ENCODE results near the gene BTBD9. TPM values are rescaled to one million over a fixed set of nuclear protein-coding genes. Genes with fewer than 3 reads are reported as not detected.
A peak's percentile ranks its signal among the peaks of the same experiment; 100 is the strongest.

Gene BTBD9
- total and polyA plus RNA-seq, 4 experiments from 2014 or later, result 5.2 to 40.4 (median 32.3) TPM

GRCh38 chr6:38239719-38240451, 399.8 kb downstream of the BTBD9 start:
- no peaks in the 10 kb centered on the region for H3K27me3 Mint-ChIP-seq
- H3K9me3 Mint-ChIP-seq, result peaks cover 0 to 1% (median 0%) of the 10 kb centered on the region in 8 donors
- Histone ChIP-seq H3K27ac (ENCODE audit: low read depth, low read length) (no peak overlapping the region), H3K4me1 (ENCODE audit: insufficient read depth, low read length) (no peaks in the 10 kb centered on the region), H3K9me3 (ENCODE audit: control insufficient read depth in 1 of 2, low read length in 2 of 2) (no peaks in the 10 kb centered on the region), H3K36me3 (ENCODE audit: insufficient read depth, low read length) (no peaks in the 10 kb centered on the region), H3K4me3 (ENCODE audit: low read length in 2 of 2) (no peak overlapping the region), H3K27me3 (ENCODE audit: insufficient read depth, low read length) (no peaks in the 10 kb centered on the region)
- no peak for DNase-seq
- CTCF ChIA-PET (ENCODE audit: partially characterized antibody), result no interaction called here
- POLR2A ChIA-PET (ENCODE audit: partially characterized antibody), result no interaction called here
- intact Hi-C loops (cut with micrococcal nuclease), result no loop called here
- peaks cover 9 to 19% of the 10 kb centered on the region in 2 donors for H3K36me3 Mint-ChIP-seq
- H3K4me1 Mint-ChIP-seq, result peaks cover 0 to 3% (median 1%) of the 10 kb centered on the region in 4 donors
- no peak overlapping the region for H3K4me3 Mint-ChIP-seq
- no peak overlapping the region for H3K27ac Mint-ChIP-seq

- H3K27ac Mint-ChIP-seq, result no peak overlapping the region
- no peaks in the 10 kb centered on the region for H3K9me3 Mint-ChIP-seq
- Histone ChIP-seq H3K4me3 (ENCODE audit: low read length in 2 of 2) (no peak overlapping the region), H3K4me1 (ENCODE audit: insufficient read depth, low read length) (no peaks in the 10 kb centered on the region), H3K36me3 (ENCODE audit: insufficient read depth, low read length) (no peaks in the 10 kb centered on the region), H3K27ac (ENCODE audit: low read depth, low read length) (no peak overlapping the region), H3K9me3 (ENCODE audit: control insufficient read depth in 1 of 2, low read length in 2 of 2) (no peaks in the 10 kb centered on the region), H3K27me3 (ENCODE audit: insufficient read depth, low read length) (no peaks in the 10 kb centered on the region)
- CTCF ChIA-PET (ENCODE audit: partially characterized antibody), result no interaction called here
- DNase-seq, result no peak
- H3K36me3 Mint-ChIP-seq, result peaks cover 0 to 4% of the 10 kb centered on the region in 2 donors
- intact Hi-C loops (cut with micrococcal nuclease), result no loop called here
- no peaks in the 10 kb centered on the region for H3K27me3 Mint-ChIP-seq
- POLR2A ChIA-PET (ENCODE audit: partially characterized antibody), result no interaction called here
- H3K4me1 Mint-ChIP-seq, result peaks cover 0 to 3% (median 0%) of the 10 kb centered on the region in 4 donors
- no peak overlapping the region for H3K4me3 Mint-ChIP-seq
These were observed 403.1 kb downstream of the BTBD9 start for GRCh38 chr6:38236631-38237030.

- Histone ChIP-seq H3K4me1 (ENCODE audit: insufficient read depth, low read length) (no peaks in the 10 kb centered on the region), H3K9me3 (ENCODE audit: control insufficient read depth in 1 of 2, low read length in 2 of 2) (no peaks in the 10 kb centered on the region), H3K27me3 (ENCODE audit: insufficient read depth, low read length) (no peaks in the 10 kb centered on the region), H3K27ac (ENCODE audit: low read depth, low read length) (no peak overlapping the region), H3K4me3 (ENCODE audit: low read length in 2 of 2) (no peak overlapping the region), H3K36me3 (ENCODE audit: insufficient read depth, low read length) (no peaks in the 10 kb centered on the region)
- peaks cover 0 to 6% (median 0%) of the 10 kb centered on the region in 4 donors for H3K4me1 Mint-ChIP-seq
- no peaks in the 10 kb centered on the region for H3K27me3 Mint-ChIP-seq
- intact Hi-C loops (cut with micrococcal nuclease), result no loop called here
- ChIA-PET CTCF (ENCODE audit: partially characterized antibody) (no interaction called here), POLR2A (ENCODE audit: partially characterized antibody) (no interaction called here)
- DNase-seq, result no peak
- H3K9me3 Mint-ChIP-seq, result peaks cover 0 to 5% (median 0%) of the 10 kb centered on the region in 8 donors
- H3K4me3 Mint-ChIP-seq, result no peak overlapping the region
- H3K36me3 Mint-ChIP-seq, result peaks cover 0 to 8% of the 10 kb centered on the region in 2 donors
- H3K27ac Mint-ChIP-seq, result no peak overlapping the region
These were observed 404.6 kb downstream of the BTBD9 start for GRCh38 chr6:38234934-38235682.

- ChIA-PET CTCF (ENCODE audit: partially characterized antibody) (no interaction called here), POLR2A (ENCODE audit: partially characterized antibody) (no interaction called here)
- Mint-ChIP-seq H3K9me3 (peaks cover 0 to 5% (median 0%) of the 10 kb centered on the region in 8 donors), H3K27ac (peak overlapping the region in 1 of 7 donors; percentile 49), H3K36me3 (peaks cover 1 to 12% of the 10 kb centered on the region in 2 donors), H3K4me1 (peaks cover 0 to 3% (median under 1%) of the 10 kb centered on the region in 4 donors), H3K4me3 (no peak overlapping the region), H3K27me3 (no peaks in the 10 kb centered on the region)
- no peaks in the 10 kb centered on the region for H3K4me1 ChIP-seq (ENCODE audit: insufficient read depth, low read length)
- no peak for DNase-seq
- H3K36me3 ChIP-seq (ENCODE audit: insufficient read depth, low read length), result no peaks in the 10 kb centered on the region
- intact Hi-C loops (cut with micrococcal nuclease), result no loop called here
- no peak overlapping the region for H3K27ac ChIP-seq (ENCODE audit: low read depth, low read length)
- H3K27me3 ChIP-seq (ENCODE audit: insufficient read depth, low read length), result no peaks in the 10 kb centered on the region
- H3K9me3 ChIP-seq (ENCODE audit: control insufficient read depth in 1 of 2, low read length in 2 of 2), result no peaks in the 10 kb centered on the region
- H3K4me3 ChIP-seq (ENCODE audit: low read length in 2 of 2), result no peak overlapping the region
These were observed 405.6 kb downstream of the BTBD9 start for GRCh38 chr6:38234141-38234540.

GRCh38 chr6:38233161-38233791, 406.5 kb downstream of the BTBD9 start:
- H3K36me3 ChIP-seq (ENCODE audit: insufficient read depth, low read length), result no peaks in the 10 kb centered on the region
- no peaks in the 10 kb centered on the region for H3K4me1 ChIP-seq (ENCODE audit: insufficient read depth, low read length)
- Mint-ChIP-seq H3K27ac (no peak overlapping the region), H3K4me1 (peaks cover 0 to 3% (median under 1%) of the 10 kb centered on the region in 4 donors), H3K27me3 (no peaks in the 10 kb centered on the region), H3K36me3 (peaks cover 1 to 12% of the 10 kb centered on the region in 2 donors), H3K4me3 (no peak overlapping the region), H3K9me3 (peaks cover 0 to 5% (median 0%) of the 10 kb centered on the region in 8 donors)
- H3K27me3 ChIP-seq (ENCODE audit: insufficient read depth, low read length), result no peaks in the 10 kb centered on the region
- CTCF ChIA-PET (ENCODE audit: partially characterized antibody), result no interaction called here
- POLR2A ChIA-PET (ENCODE audit: partially characterized antibody), result no interaction called here
- H3K4me3 ChIP-seq (ENCODE audit: low read length in 2 of 2), result no peak overlapping the region
- H3K9me3 ChIP-seq (ENCODE audit: control insufficient read depth in 1 of 2, low read length in 2 of 2), result no peaks in the 10 kb centered on the region
- DNase-seq, result no peak
- no peak overlapping the region for H3K27ac ChIP-seq (ENCODE audit: low read depth, low read length)
- intact Hi-C loops (cut with micrococcal nuclease), result no loop called here

- Histone ChIP-seq H3K27ac (ENCODE audit: low read depth, low read length) (no peak overlapping the region), H3K4me1 (ENCODE audit: insufficient read depth, low read length) (no peaks in the 10 kb centered on the region), H3K27me3 (ENCODE audit: insufficient read depth, low read length) (no peaks in the 10 kb centered on the region), H3K4me3 (ENCODE audit: low read length in 2 of 2) (no peak overlapping the region), H3K36me3 (ENCODE audit: insufficient read depth, low read length) (no peaks in the 10 kb centered on the region), H3K9me3 (ENCODE audit: control insufficient read depth in 1 of 2, low read length in 2 of 2) (no peaks in the 10 kb centered on the region)
- Mint-ChIP-seq H3K4me3 (no peak overlapping the region), H3K36me3 (peaks cover 5 to 22% of the 10 kb centered on the region in 2 donors), H3K27ac (no peak overlapping the region), H3K4me1 (peaks cover 0 to 4% (median under 1%) of the 10 kb centered on the region in 4 donors), H3K9me3 (peaks cover 0 to 4% (median 0%) of the 10 kb centered on the region in 8 donors), H3K27me3 (no peaks in the 10 kb centered on the region)
- no peak for DNase-seq
- ChIA-PET POLR2A (ENCODE audit: partially characterized antibody) (no interaction called here), CTCF (ENCODE audit: partially characterized antibody) (no interaction called here)
- intact Hi-C loops (cut with micrococcal nuclease), result no loop called here
These were observed 414.0 kb downstream of the BTBD9 start for GRCh38 chr6:38225766-38226165.

- ChIA-PET POLR2A (ENCODE audit: partially characterized antibody) (no interaction called here), CTCF (ENCODE audit: partially characterized antibody) (no interaction called here)
- Histone ChIP-seq H3K27ac (ENCODE audit: low read depth, low read length) (no peak overlapping the region), H3K4me3 (ENCODE audit: low read length in 2 of 2) (no peak overlapping the region), H3K27me3 (ENCODE audit: insufficient read depth, low read length) (no peaks in the 10 kb centered on the region), H3K4me1 (ENCODE audit: insufficient read depth, low read length) (no peaks in the 10 kb centered on the region), H3K9me3 (ENCODE audit: control insufficient read depth in 1 of 2, low read length in 2 of 2) (no peaks in the 10 kb centered on the region), H3K36me3 (ENCODE audit: insufficient read depth, low read length) (no peaks in the 10 kb centered on the region)
- peaks cover 4 to 17% of the 10 kb centered on the region in 2 donors for H3K36me3 Mint-ChIP-seq
- intact Hi-C loops (cut with micrococcal nuclease), result no loop called here
- H3K27ac Mint-ChIP-seq, result no peak overlapping the region
- DNase-seq, result no peak
- H3K9me3 Mint-ChIP-seq, result no peaks in the 10 kb centered on the region
- H3K27me3 Mint-ChIP-seq, result no peaks in the 10 kb centered on the region
- peaks cover 0 to 1% (median 0%) of the 10 kb centered on the region in 4 donors for H3K4me1 Mint-ChIP-seq
- no peak overlapping the region for H3K4me3 Mint-ChIP-seq
These were observed 418.5 kb downstream of the BTBD9 start for GRCh38 chr6:38221251-38221650.

All from CD4-positive, alpha-beta memory T cell (primary cell).